Measurements from ENCODE around the gene CNTN5. TPM values are rescaled to one million over a fixed set of nuclear protein-coding genes. Genes with fewer than 3 reads are reported as not detected.

The CNTN5 gene
- polyA plus RNA-seq, 1 of the 3 experiments (the other 2 are of a cell fraction) = not detected

GRCh38 chr11:99208813-99209212 lies 188.1 kb downstream of the CNTN5 start (continued):
- TF ChIP-seq MXI1 (IDR thresholded peaks at IDR 0.05; ENCODE audit: low read depth, low read length) (no peak), CTCF (IDR thresholded peaks at IDR 0.05) (no peak), TCF12 (IDR thresholded peaks at IDR 0.05) (no peak), TEAD4 (IDR thresholded peaks at IDR 0.05; ENCODE audit: borderline replicate concordance, insufficient read depth) (no peak), USF2 (IDR thresholded peaks at IDR 0.05; ENCODE audit: borderline replicate concordance, low read depth, low read length) (no peak), JUND (IDR thresholded peaks at IDR 0.05) (no peak), NRF1 (IDR thresholded peaks at IDR 0.05; ENCODE audit: low read depth, low read length) (no peak), EZH2phosphoT487 (IDR thresholded peaks at IDR 0.05; ENCODE audit: borderline replicate concordance, low read depth) (no peak)

GRCh38 chr11:99229544-99229943 lies 208.8 kb downstream of the CNTN5 start:
- no peak overlapping the region for H3K9ac ChIP-seq
- CTCF ChIA-PET = no interaction called here
- H3K9me2 ChIP-seq = no peaks in the 10 kb centered on the region
- no peak overlapping the region for H2AFZ ChIP-seq (ENCODE audit: low read depth)
- 7% methylated on average over 2 of the region's 2 CpGs for WGBS (ENCODE audit: low lambda C conversion rate)
- no peaks in the 10 kb centered on the region for H3K9me3 ChIP-seq
- no peak for DNase-seq
- H4K20me1 ChIP-seq (ENCODE audit: insufficient read depth) = no peaks in the 10 kb centered on the region
- no peak overlapping the region for H3K27ac ChIP-seq (ENCODE audit: low read depth in 2 of 2, low read length in 1 of 2)
- H3F3A ChIP-seq (replicated peaks; ENCODE audit: insufficient read depth) = no peaks in the 10 kb centered on the region
- H3K79me2 ChIP-seq (ENCODE audit: insufficient read depth) = no peaks in the 10 kb centered on the region
- H3K36me3 ChIP-seq (replicated peaks in 1 of 2; ENCODE audit: control insufficient read depth in 1 of 2, insufficient read depth in 2 of 2, low read length in 1 of 2) = no peaks in the 10 kb centered on the region
- H3K4me1 ChIP-seq (ENCODE audit: control insufficient read depth in 1 of 2, insufficient read depth in 2 of 2, low read depth in 1 of 2, low read length in 1 of 2) = no peaks in the 10 kb centered on the region
- no peak overlapping the region for H3K4me3 ChIP-seq (ENCODE audit: low read depth in 2 of 2, low read length in 1 of 2)
- no peaks in the 10 kb centered on the region for H3K27me3 ChIP-seq (ENCODE audit: insufficient read depth)
- no peak overlapping the region for H3K4me2 ChIP-seq
- POLR2A ChIA-PET = no interaction called here
- TF ChIP-seq USF1 (IDR thresholded peaks at IDR 0.05; ENCODE audit: borderline replicate concordance, low read depth) (no peak), ZBTB33 (IDR thresholded peaks at IDR 0.05; ENCODE audit: borderline replicate concordance, low read depth) (no peak), EP300 (IDR thresholded peaks at IDR 0.05; ENCODE audit: borderline replicate concordance in 1 of 2, low read depth in 1 of 2, low read length in 1 of 2) (no peak), NRF1 (IDR thresholded peaks at IDR 0.05; ENCODE audit: low read depth, low read length) (no peak), RFX5 (IDR thresholded peaks at IDR 0.05; ENCODE audit: low read length) (no peak), TCF12 (IDR thresholded peaks at IDR 0.05) (no peak), GATA2 (CRISPR knock-in tag; IDR thresholded peaks at IDR 0.05) (no peak), IRF3 (IDR thresholded peaks at IDR 0.05; ENCODE audit: low read depth, low read length) (no peak), SMC3 (IDR thresholded peaks at IDR 0.05; ENCODE audit: low read depth, low read length) (no peak), JUND (IDR thresholded peaks at IDR 0.05) (no peak), MAX (IDR thresholded peaks at IDR 0.05; ENCODE audit: low read depth) (no peak), SIN3A (IDR thresholded peaks at IDR 0.05; ENCODE audit: borderline replicate concordance, low read depth, low read length) (no peak), FOXM1 (IDR thresholded peaks at IDR 0.05; ENCODE audit: low read depth) (no peak), USF2 (IDR thresholded peaks at IDR 0.05; ENCODE audit: borderline replicate concordance, low read depth, low read length) (no peak), REST (IDR thresholded peaks at IDR 0.05; ENCODE audit: low read depth, low read length) (no peak)

Measured in SK-N-SH (cell line).